NCI-H748 (cell line): ENCODE data around the gene MAP2.

Experiments
- DNase-seq: peaks from one replicate; lab custom pipeline; 2025; ENCODE audit not compliant: unreplicated experiment; lab: John Stamatoyannopoulos, UW

The MAP2 gene

DNA sequence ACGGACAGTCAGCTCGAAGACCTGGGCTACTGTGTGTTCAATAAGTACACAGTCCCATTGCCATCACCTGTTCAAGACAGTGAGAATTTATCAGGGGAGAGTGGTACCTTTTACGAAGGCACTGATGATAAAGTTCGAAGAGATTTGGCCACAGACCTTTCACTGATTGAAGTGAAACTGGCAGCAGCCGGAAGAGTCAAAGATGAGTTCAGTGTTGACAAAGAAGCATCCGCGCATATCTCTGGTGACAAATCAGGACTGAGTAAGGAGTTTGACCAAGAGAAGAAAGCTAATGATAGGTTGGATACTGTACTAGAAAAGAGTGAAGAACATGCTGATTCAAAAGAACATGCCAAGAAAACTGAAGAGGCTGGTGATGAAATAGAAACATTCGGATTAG is 270.9 kb downstream of the MAP2 start:
- no peak for DNase-seq

- DNase-seq: no peak
Observed at GRCh38 chr2:209696836-209697711, 273.2 kb downstream of the MAP2 start.

GRCh38 chr2:209702775-209703174 is 278.9 kb downstream of the MAP2 start:
- DNase-seq: no peak

- DNase-seq: no peak
Observed at GRCh38 chr2:209713219-209713618, 289.4 kb downstream of the MAP2 start.

GRCh38 chr2:209719034-209719433 is 295.2 kb downstream of the MAP2 start:
- DNase-seq: no peak

DNA sequence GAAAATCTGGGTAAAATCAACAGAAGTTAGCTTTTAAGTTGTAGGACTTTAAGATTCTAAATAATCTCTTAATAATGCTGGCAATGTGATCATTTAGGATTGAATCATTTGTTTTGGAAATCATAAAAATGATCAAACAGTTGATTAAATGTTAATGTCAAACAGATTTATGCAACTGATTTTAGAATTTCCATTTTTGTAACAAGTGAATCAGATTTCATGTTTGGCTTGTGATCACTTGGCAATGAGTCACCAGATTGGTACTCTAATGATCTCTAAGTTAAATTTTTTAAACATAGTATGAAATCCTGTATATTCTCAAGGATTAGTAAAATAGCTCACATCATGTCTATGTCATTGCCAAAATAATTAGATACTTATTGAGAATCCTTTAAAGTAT is 297.6 kb downstream of the MAP2 start:
- DNase-seq: no peak

DNA sequence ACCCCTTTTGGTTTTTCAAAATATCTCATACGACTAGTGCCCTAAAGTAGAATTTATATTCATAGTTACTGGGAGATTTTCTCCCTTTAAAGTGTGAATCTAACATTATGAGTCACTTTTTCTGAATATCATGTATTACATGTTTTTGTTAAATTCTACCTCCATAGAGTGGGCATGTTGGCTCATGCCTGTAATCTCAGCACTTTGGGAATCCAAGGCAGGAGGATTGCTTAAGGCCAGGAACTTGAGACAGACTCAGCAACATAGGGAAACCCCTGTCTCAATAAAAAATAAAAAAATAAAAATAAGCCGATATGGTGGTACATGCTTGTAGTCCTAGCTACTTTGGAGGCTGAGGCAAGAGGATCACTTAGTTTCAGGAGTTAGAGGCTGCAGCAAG is 302.5 kb downstream of the MAP2 start:
- no peak for DNase-seq

DNA sequence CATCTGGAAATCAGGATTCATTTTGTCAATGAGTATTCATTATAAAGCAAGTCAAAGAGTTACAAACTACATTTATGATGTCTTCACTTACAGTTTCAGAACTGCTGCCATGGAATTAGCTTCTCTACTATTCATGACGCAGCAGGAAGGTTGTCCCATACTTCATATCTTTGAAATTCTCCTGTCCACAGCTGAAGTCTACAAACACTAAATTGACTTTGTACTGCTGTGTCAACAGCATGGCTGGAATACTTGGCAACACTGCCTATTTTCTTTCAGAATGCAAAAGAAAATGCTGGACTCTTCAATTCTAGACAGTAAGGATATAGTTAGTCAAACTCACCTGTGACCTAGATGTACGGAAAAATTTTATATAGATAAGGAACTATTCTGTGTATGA is 303.2 kb downstream of the MAP2 start:
- DNase-seq: no peak

DNA sequence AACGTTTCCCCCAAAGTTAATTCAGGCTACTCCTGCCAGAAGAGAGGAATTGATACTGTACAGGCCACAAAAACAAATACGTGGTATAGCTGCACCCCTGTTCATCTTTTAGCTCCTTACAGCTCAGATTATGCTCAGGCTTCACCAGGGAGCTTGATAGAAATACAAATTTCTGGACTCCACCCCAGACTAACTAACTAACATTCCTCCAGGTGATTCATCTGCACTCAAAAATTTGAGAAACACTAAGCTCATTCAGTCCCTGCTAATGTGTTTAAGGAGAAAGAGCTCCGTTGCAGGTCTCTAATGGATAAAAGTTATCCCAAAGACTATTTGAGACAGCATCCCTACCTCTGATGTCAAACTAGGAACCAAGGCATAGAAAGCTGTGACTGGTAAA is 311.0 kb downstream of the MAP2 start:
- DNase-seq: no peak

- no peak for DNase-seq
Observed at GRCh38 chr2:209741953-209742352, 318.1 kb downstream of the MAP2 start.

DNA sequence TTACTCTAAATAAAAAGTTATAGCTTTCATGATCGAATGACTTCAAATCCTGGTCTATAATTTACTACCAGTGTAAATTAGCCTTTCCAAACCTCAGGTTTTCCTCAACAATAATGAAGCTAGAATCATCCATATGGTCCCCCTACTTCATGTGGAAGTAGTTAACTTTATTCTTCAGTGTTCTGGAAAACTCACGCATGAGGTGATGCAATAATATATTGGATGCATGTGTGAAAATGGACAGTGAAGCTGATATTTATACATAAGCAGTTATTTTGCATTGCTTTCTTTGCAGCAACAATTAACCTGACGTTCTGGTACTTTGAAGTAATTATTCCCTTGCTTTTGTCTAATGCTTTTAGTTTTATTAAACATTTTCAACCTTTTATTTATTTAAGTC is 329.2 kb downstream of the MAP2 start:
- DNase-seq: no peak

- no peak for DNase-seq
Observed at GRCh38 chr2:209757163-209757562, 333.3 kb downstream of the MAP2 start.

DNA sequence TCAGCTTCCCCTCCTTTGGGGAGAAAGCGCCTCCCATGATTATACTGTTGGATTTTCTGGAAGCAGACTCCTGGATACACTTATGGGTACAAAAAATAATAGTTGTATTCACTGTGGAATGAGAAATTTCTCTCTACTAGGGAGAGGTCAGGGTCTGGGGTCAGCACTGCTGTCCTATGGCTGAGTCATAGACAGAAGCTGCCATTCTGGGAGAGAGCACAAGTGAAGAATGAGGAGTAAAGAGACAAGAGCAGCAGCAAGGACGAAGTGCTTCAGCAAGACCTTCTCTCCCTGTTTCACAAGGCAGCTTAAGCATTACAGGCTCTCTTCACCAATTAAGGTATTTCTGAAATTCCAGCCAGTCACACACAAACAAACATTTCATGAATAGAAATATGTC is 337.7 kb downstream of the MAP2 start:
- DNase-seq: no peak

GRCh38 chr2:209762563-209762962 is 338.7 kb downstream of the MAP2 start:
- DNase-seq: no peak

DNA sequence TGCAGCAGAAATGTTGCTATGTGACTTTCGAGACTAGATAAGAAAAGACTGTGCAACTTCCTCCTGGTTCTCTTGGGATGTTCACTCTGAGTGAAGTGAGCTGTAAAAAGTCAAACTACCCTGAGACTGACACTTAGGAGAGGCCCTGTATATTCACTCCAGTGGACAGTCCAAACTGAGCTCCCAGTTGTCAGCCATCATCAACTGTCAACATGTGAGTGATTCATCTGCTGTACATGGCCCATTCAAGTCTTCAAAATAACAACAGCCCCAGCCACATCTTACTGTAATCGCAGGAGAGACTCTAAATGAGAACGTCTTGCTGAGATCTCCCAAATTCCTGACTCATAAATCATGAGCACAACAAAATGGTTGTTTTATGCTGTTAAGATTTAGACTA is 339.3 kb downstream of the MAP2 start:
- DNase-seq: no peak

DNA sequence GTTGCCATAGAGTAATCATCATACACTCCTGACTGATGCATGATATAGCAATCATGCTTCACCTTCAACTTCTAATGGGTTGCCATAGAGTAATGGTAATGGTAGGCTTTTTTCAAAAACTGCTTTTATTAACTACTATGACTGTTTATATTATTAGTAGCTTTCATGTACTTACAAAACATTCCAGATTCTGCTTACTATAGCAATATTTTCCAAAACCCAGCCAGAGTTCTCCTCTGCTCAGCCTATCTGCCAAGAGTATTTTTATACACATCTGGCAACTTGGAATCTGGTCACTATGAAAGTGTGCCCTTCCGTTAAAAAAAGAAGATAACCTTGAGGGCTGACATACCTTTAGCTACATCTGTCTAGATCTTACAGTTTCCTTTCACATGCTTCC is 342.8 kb downstream of the MAP2 start:
- DNase-seq: no peak

- DNase-seq: no peak
Observed at GRCh38 chr2:209767316-209767715, 343.5 kb downstream of the MAP2 start.

- no peak for DNase-seq
Observed at GRCh38 chr2:209768557-209768956, 344.7 kb downstream of the MAP2 start.

DNA sequence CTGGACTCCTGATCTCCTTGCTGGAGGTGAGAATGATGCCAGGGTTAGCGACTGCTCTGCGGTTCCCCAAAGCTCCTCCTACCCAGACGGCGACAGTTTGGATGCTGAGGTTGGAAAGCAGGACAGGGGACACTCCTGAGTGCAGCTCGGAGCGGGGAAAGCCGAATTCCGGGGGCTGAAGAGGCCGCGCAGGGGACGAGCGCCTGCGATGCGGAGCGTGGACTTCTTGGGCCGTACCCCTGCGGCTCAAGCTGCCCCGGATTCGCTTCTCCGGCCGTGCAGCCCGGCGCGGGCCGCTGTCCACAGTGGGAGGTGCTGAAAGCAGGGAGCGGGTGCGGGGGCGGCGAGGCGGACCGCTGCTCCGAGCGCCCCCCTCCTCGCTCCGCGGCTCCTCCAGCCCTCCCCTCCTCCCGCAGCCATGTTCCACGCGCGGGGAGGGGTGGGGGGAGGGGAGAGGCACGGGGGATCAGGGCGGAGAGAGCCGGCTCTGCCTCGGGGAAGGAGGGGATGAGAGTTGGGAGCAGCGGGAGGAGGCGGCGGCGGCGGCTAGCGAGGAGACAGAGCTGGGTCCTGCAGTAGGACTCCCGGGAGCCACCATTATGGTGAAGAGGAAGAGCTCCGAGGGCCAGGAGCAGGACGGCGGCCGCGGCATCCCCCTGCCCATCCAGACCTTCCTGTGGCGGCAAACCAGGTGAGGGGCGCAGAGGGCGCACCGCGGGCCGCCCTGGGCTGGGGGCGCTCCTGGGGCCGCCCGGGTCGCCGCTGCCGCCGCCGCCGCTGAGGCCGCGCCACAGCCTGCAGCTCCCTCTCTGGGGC is 347.8 kb downstream of the MAP2 start, which contains the start of gene UNC80:
Gene UNC80 (plus strand): TSS at position 359 of the 816 bp plus-strand sequence. CDS start 241 bp downstream, at position 600.
- peak; percentile 83 for DNase-seq

DNA sequence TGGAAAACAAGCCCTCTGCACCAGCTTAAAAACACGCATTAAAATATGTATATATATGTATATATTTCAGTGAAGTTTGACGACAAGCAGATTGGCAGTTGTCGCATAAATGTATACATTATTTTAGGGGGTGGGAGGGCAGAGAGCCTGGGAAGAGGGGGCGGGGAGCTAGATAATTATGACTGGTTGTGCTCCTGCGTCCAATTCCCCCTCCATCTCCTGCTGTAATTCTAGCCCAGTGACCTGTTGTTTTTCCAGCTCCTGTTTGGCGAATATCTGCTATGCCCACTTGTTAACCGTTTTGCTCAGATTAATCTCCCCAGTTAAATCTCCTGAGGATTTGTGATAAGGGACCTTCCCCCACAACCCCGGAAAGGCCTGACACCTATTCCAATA is 348.4 kb downstream of the MAP2 start:
- peak; percentile 88 for DNase-seq

DNA sequence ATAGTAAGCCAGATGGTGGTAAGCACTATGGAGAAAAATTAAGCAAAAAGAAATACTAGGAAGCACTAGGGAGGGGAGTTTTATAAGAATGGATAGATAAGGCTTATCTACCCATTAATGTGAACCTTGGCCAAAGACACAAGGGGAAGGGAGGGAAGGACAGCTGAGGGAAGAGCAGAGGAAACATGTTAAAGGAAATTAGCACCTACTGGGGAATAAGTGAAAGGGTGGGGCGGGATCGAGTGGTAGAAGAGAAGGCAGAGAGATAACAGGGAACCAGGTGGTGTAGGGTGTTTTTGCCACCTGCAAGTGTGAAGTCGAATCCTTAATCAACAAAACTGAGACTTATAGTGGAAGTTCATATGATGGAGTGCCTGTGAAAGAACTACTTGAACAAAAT is 349.5 kb downstream of the MAP2 start:
- DNase-seq: peak; percentile 89
